GM12891 (cell line): ENCODE results near the gene UQCRH.
A peak's percentile ranks its signal among the peaks of the same experiment; 100 is the strongest.

Experiments used
- DNase-seq: peaks from one replicate; pipeline ENCODE4 v3.0.0; 2011; ENCODE audit warnings: low spot score; ENCODE audit not compliant: insufficient read length
- FAIRE-seq: peaks from 2 replicates; lab custom pipeline; 2011; peaks lifted over from hg19 to GRCh38; lab: Jason Lieb, UNC
- PAX5 ChIP-seq: IDR thresholded peaks from 2 replicates; pipeline ENCODE4 v1.6.1; 2011; ENCODE audit warnings: low read length, moderate library complexity, mild to moderate bottlenecking; ENCODE audit not compliant: insufficient read depth, severe bottlenecking
- POLR2A ChIP-seq: IDR thresholded peaks from 2 replicates; pipeline ENCODE4 v1.6.1; 2011; ENCODE audit warnings: low read depth, low read length, control low read depth
- POLR2AphosphoS5 ChIP-seq: IDR thresholded peaks from 2 replicates; pipeline ENCODE4 v1.6.1; 2011; ENCODE audit warnings: low read depth, low read length, control low read depth
- POU2F2 ChIP-seq: IDR thresholded peaks from 2 replicates; pipeline ENCODE4 v1.6.1; 2011; ENCODE audit warnings: low read depth, mild to moderate bottlenecking, control low read depth, low read length, moderate library complexity
- SPI1 ChIP-seq: IDR thresholded peaks from 2 replicates; pipeline ENCODE4 v1.6.1; 2011; ENCODE audit warnings: low read depth, low read length, control low read depth
- TAF1 ChIP-seq: IDR thresholded peaks from 2 replicates; pipeline ENCODE4 v1.6.1; 2011; ENCODE audit warnings: low read depth, low read length, control low read depth

Gene UQCRH

GRCh38 chr1:46278807-46279206 lies 24.7 kb upstream of the UQCRH start:
- no peak for DNase-seq
- FAIRE-seq: no peak
- TF ChIP-seq PAX5: no peak
- TF ChIP-seq TAF1: no peak
- no peak for TF ChIP-seq SPI1
- no peak for TF ChIP-seq POU2F2
- TF ChIP-seq POLR2AphosphoS5: no peak; the same call in 1 of the 2 replicates
- TF ChIP-seq POLR2A: no peak

- DNase-seq (no peak), FAIRE-seq (no peak)
- no peak for TF ChIP-seq POU2F2
- no peak for TF ChIP-seq POLR2A
- TF ChIP-seq TAF1: no peak
- TF ChIP-seq PAX5: no peak
- TF ChIP-seq SPI1: no peak
- TF ChIP-seq POLR2AphosphoS5: no peak
These were observed 23.4 kb upstream of the UQCRH start for GRCh38 chr1:46280092-46280491.

GRCh38 chr1:46281021-46281420 lies 22.5 kb upstream of the UQCRH start:
- TF ChIP-seq TAF1: no peak
- TF ChIP-seq POLR2AphosphoS5: no peak
- TF ChIP-seq POLR2A: no peak; the same call in 1 of the 2 replicates
- no peak for TF ChIP-seq SPI1
- TF ChIP-seq POU2F2: no peak
- no peak for TF ChIP-seq PAX5
- no peak for DNase-seq
- no peak for FAIRE-seq

- no peak for TF ChIP-seq PAX5
- TF ChIP-seq POLR2A: no peak
- TF ChIP-seq POU2F2: no peak
- no peak for TF ChIP-seq SPI1
- no peak for TF ChIP-seq TAF1
- TF ChIP-seq POLR2AphosphoS5: no peak
- DNase-seq (no peak), FAIRE-seq (no peak)
These were observed 19.4 kb upstream of the UQCRH start for GRCh38 chr1:46284058-46284457.

GRCh38 chr1:46284597-46285564 lies 18.6 kb upstream of the UQCRH start:
- TF ChIP-seq POLR2AphosphoS5: peak; percentile 53; the same call in 1 of the 2 replicates
- no peak for TF ChIP-seq PAX5
- DNase-seq (no peak), FAIRE-seq (no peak)

GRCh38 chr1:46285730-46286477 lies 17.6 kb upstream of the UQCRH start:
- DNase-seq: no peak
- no peak for FAIRE-seq
- TF ChIP-seq TAF1: no peak
- TF ChIP-seq SPI1: no peak
- no peak for TF ChIP-seq POLR2A
- no peak for TF ChIP-seq PAX5
- TF ChIP-seq POU2F2: no peak
- no peak for TF ChIP-seq POLR2AphosphoS5

- FAIRE-seq (no peak), DNase-seq (no peak)
- TF ChIP-seq PAX5: no peak
- TF ChIP-seq SPI1: no peak
- no peak; the same call in 1 of the 2 replicates for TF ChIP-seq POLR2AphosphoS5
- no peak; the same call in 1 of the 2 replicates for TF ChIP-seq POLR2A
- TF ChIP-seq TAF1: no peak
- TF ChIP-seq POU2F2: no peak
These were observed 14.9 kb upstream of the UQCRH start for GRCh38 chr1:46288485-46289133.

- DNase-seq: no peak
- no peak for TF ChIP-seq TAF1
- no peak for TF ChIP-seq POLR2AphosphoS5
- 0 out of 2 replicates have a peak, but pooled peaks have one; percentile 33 for TF ChIP-seq POLR2A
- TF ChIP-seq SPI1: no peak
- no peak for FAIRE-seq
These were observed 14.4 kb upstream of the UQCRH start for GRCh38 chr1:46289134-46289494.

GRCh38 chr1:46289976-46290375 lies 13.5 kb upstream of the UQCRH start:
- no peak for FAIRE-seq
- DNase-seq: no peak
- TF ChIP-seq TAF1: no peak
